HUES6 (cell line): Measurements from ENCODE around the gene DDRGK1.

ENCODE experiments used
- H3K27ac ChIP-seq: 2 replicates; pipeline ENCODE4 v1.7.0; 2013; ENCODE audit warnings: low read depth, mild to moderate bottlenecking, low read length, inconsistent platforms
- H3K27me3 ChIP-seq: 2 replicates; pipeline ENCODE4 v1.6.1; 2013; ENCODE audit warnings: low read length; ENCODE audit not compliant: control insufficient read depth, insufficient read depth
- H3K36me3 ChIP-seq: 2 replicates; pipeline ENCODE4 v1.6.1; 2013; ENCODE audit warnings: low read length; ENCODE audit not compliant: control insufficient read depth, insufficient read depth
- H3K4me1 ChIP-seq: 2 replicates; pipeline ENCODE4 v1.6.1; 2013; ENCODE audit warnings: low read length; ENCODE audit not compliant: control insufficient read depth, insufficient read depth
- H3K4me3 ChIP-seq: 2 replicates; pipeline ENCODE4 v1.5.1; 2013; ENCODE audit warnings: low read depth, low read length
- H3K9ac ChIP-seq: one replicate; pipeline ENCODE4 v1.6.1; 2013; ENCODE audit warnings: mild to moderate bottlenecking, low read length
- H3K9me3 ChIP-seq: 2 replicates; pipeline ENCODE4 v1.6.1; 2013; ENCODE audit warnings: low read depth, low read length; ENCODE audit not compliant: control insufficient read depth, insufficient read depth

The DDRGK1 gene

GRCh38 chr20:3242172-3242692 lies 37.8 kb upstream of the DDRGK1 start:
- no peak overlapping the region for H3K9ac ChIP-seq
- H3K27me3 ChIP-seq = peaks cover 55% of the 10 kb centered on the region
- H3K4me1 ChIP-seq = peaks cover 12% of the 10 kb centered on the region
- H3K9me3 ChIP-seq = no peaks in the 10 kb centered on the region
- no peak overlapping the region for H3K4me3 ChIP-seq
- H3K27ac ChIP-seq = no peak overlapping the region
- H3K36me3 ChIP-seq = no peaks in the 10 kb centered on the region

DNA sequence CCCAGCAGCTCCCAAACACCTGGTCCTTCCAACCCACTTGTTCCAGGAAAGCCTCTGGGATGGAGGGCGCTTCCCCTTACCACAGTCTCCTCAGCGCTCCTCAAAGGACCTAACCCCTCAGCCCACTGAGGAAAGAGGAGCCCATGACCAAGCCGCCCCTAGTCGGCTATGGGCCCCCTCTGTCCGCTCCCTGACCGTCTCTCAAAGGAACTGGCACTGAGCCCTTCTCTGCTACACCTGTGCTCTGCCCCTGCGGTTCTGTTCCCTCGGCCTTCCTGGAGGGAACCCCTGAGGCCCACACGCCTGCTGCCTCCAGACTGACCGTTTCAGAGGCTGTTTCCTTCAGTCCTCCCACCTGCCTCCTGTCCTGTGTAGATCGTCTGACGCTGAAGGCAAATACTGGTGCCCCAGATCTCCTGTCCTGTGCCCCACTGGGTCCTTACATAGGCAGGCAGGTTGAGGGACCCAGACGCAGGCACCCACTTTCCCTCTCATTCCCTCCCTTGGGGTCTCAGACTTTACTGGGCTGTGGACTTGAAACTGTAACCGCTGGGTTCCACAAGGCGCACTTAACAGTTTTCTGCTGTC lies 36.4 kb upstream of the DDRGK1 start:
- Histone ChIP-seq H3K9ac (no peak overlapping the region), H3K4me1 (peaks cover 12% of the 10 kb centered on the region), H3K27ac (no peak overlapping the region), H3K4me3 (peak overlapping the region; percentile 92), H3K27me3 (peaks cover 61% of the 10 kb centered on the region), H3K36me3 (no peaks in the 10 kb centered on the region), H3K9me3 (no peaks in the 10 kb centered on the region)

DNA sequence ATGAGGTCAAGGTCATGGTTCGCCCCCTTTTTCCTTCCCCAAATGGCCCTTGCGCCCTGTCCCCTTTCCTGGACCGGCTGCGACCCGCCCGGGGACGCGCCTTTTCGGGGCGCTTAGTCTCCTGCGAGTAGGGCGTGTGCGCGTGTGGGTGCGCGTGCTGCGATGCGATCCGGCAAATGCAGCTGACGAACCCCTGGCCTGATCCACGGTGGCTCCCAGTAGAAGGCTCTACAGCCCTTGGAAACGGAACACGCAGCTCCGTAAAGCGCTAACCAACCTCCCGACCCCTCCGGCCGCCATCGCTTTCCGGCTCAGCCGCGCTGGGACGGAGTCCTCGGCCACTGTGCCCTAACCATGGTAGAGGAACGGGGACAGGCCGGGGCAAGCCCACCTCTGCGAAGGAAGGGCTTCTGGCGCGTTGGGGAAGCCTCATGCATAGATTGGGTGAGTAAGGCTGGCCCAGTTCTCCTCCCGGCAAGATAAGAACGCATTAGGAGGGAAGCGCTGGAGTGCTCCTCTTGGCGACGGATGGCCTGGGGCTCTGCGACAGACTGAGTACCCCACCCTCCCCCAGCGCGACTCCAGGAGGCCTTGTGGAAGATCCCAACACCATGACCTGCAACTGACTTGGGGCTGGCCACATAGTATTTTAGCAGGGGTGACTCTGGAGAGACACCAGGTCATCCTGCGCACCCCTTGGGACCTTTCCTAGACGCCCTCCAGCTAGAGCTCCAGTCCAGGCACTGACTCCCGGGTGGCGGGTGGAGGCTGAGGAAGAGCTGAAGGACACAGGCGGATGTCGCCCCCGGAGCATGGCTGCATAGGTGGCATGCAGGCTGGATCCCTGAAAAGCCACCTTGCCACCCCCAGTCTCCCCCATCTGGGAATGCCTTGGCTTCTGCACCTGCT lies 35.6 kb upstream of the DDRGK1 start:
- H3K36me3 ChIP-seq = no peaks in the 10 kb centered on the region
- H3K4me1 ChIP-seq = peaks cover 12% of the 10 kb centered on the region
- H3K9ac ChIP-seq = peak overlapping the region; percentile 61
- H3K4me3 ChIP-seq = peak overlapping the region; percentile 92
- no peaks in the 10 kb centered on the region for H3K9me3 ChIP-seq
- no peak overlapping the region for H3K27ac ChIP-seq
- H3K27me3 ChIP-seq = peaks cover 68% of the 10 kb centered on the region

GRCh38 chr20:3239026-3239866 lies 34.8 kb upstream of the DDRGK1 start, which contains the start of gene SLC4A11:
TSS of gene SLC4A11 (minus strand) at chr20:3239190. CDS start at chr20:3239137, 53 bp downstream.
- peaks cover 64% of the 10 kb centered on the region for H3K27me3 ChIP-seq
- H3K4me3 ChIP-seq = peak within 1 kb of the TSS; percentile 92
- peak within 1 kb of the TSS; percentile 61 for H3K9ac ChIP-seq
- no peaks in the 10 kb centered on the region for H3K9me3 ChIP-seq
- peaks cover 12% of the 10 kb centered on the region for H3K4me1 ChIP-seq
- H3K36me3 ChIP-seq = no peaks in the 10 kb centered on the region
- no peak within 1 kb of the TSS for H3K27ac ChIP-seq

- peak overlapping the region; percentile 92 for H3K4me3 ChIP-seq
- H3K27me3 ChIP-seq = peaks cover 62% of the 10 kb centered on the region
- peaks cover 12% of the 10 kb centered on the region for H3K4me1 ChIP-seq
- H3K27ac ChIP-seq = no peak overlapping the region
- peaks cover 4% of the 10 kb centered on the region; the same call in 1 of the 2 replicates for H3K36me3 ChIP-seq
- H3K9me3 ChIP-seq = no peaks in the 10 kb centered on the region
- H3K9ac ChIP-seq = no peak overlapping the region
Observed at GRCh38 chr20:3238616-3239025, 34.1 kb upstream of the DDRGK1 start.

DNA sequence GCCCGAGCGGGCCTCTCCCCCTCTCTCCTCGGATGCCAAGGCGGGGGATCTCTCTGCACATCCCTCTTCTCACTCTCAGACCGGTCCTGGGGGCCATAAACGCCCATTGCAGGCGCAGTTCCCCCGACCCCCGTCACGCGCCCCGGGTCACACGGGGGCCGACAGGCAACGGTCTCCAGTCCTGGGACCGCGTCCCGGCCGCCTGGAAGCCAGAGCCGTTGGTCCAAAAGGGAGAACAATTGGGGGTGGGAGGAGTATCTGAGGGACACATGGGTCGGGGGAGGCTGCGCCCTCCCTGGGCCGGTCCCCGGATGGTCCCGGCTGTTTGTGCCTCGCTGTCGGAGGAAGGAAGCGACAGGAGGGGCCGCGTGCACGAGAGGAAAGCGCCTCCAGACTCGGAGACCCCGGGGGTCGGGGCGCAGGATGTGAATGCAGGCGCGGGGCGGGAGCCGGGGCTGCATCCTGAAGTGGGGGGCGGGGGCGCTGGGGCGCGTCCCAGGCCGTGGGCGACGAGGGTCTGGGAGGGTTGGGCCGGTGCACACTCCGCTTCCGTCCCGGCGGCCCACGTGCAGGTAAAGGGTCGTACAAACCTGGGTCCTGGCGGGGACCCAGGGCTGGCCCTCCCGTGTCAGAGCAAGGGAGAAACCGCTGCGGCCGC lies 33.6 kb upstream of the DDRGK1 start:
- Histone ChIP-seq H3K9ac (no peak overlapping the region), H3K4me1 (peaks cover 12% of the 10 kb centered on the region), H3K27ac (no peak overlapping the region), H3K27me3 (peaks cover 62% of the 10 kb centered on the region), H3K36me3 (peaks cover 8% of the 10 kb centered on the region; the same call in 1 of the 2 replicates), H3K9me3 (no peaks in the 10 kb centered on the region), H3K4me3 (peak overlapping the region; percentile 92)

- H3K27ac ChIP-seq = no peak overlapping the region
- peaks cover 62% of the 10 kb centered on the region for H3K27me3 ChIP-seq
- H3K9me3 ChIP-seq = no peaks in the 10 kb centered on the region
- no peak overlapping the region for H3K9ac ChIP-seq
- H3K36me3 ChIP-seq = peaks cover 8% of the 10 kb centered on the region; the same call in 1 of the 2 replicates
- peak overlapping the region; percentile 92 for H3K4me3 ChIP-seq
- peaks cover 12% of the 10 kb centered on the region for H3K4me1 ChIP-seq
Observed at GRCh38 chr20:3237011-3237957, 32.8 kb upstream of the DDRGK1 start.

DNA sequence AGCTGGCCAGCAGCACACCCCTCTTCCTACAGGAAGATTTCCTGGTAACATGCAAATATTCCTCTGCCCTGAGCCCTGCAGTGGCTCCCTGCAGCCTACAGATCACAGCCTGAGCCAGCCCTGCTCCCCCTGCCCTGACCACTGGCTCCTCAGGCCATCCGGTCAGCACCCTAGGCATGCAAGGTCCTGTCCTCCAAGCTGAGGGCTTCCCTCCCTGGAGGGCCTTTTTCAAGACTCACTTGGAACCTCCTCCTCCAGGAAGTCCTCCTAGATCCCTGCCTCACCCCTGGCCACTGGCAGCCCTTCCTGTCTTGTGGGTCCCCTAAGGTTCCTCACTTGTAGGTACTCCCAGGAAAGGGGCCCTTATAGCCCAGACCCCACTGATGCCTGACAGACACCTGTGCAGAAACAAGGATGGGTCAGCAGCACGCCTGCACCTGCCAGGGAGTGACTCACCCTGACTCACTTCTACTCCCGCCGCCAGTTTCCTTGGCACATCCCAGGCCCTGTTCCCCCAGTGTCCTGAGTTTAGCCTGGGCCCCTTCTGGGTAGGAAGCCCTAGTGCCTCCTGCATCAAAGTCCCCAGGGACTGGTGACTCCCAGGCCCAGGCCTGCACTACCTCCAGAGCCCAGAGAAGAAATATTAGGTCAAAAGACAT lies 31.3 kb upstream of the DDRGK1 start:
- H3K36me3 ChIP-seq = peaks cover 13% of the 10 kb centered on the region; the same call in 1 of the 2 replicates

DNA sequence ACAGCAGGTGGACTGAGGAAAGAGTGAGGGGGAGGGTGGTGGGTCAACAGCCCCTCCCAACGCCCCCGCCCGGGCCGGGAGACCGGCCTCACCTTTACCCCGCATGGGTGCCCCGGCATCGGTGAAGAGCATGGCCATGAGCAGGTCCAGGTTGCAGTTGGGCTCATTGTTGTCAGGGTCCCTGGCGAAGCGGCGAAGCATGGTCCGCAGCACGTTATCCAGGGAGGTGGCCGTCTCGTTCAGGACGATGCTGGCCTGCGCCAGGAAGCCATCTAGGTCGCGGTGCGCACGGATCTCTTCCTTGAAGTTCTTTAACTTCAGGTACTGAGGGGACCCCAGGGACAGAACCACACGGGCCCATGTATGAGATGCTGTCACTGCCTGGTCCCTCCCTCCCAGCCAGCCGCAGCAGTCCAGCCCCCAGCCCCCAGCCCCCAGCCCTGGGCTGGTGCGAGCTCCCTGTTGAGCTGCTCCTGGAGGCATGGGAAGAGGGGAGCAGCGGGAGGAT lies 29.6 kb upstream of the DDRGK1 start:
- Histone ChIP-seq H3K27me3 (peaks cover 37% of the 10 kb centered on the region), H3K9ac (no peak overlapping the region), H3K36me3 (peaks cover 28% of the 10 kb centered on the region), H3K9me3 (no peaks in the 10 kb centered on the region), H3K4me1 (peaks cover 6% of the 10 kb centered on the region), H3K4me3 (no peak overlapping the region), H3K27ac (no peak overlapping the region)

More for the DNA sequence above, 31.3 kb upstream of the DDRGK1 start:
- Histone ChIP-seq H3K9me3 (no peaks in the 10 kb centered on the region), H3K27me3 (peaks cover 53% of the 10 kb centered on the region), H3K4me1 (peaks cover 12% of the 10 kb centered on the region), H3K27ac (no peak overlapping the region), H3K4me3 (no peak overlapping the region), H3K9ac (no peak overlapping the region)
